ENCODE measurements around the gene SUN2. TPM values are rescaled to one million over a fixed set of nuclear protein-coding genes. Genes with fewer than 3 reads are reported as not detected.

Gene SUN2
- total and polyA plus RNA-seq, 2 of the 8 experiments (the other 6 are each of a cell fraction or from before 2014, with no cell fraction given), result 5.1 to 10.5 TPM

DNA sequence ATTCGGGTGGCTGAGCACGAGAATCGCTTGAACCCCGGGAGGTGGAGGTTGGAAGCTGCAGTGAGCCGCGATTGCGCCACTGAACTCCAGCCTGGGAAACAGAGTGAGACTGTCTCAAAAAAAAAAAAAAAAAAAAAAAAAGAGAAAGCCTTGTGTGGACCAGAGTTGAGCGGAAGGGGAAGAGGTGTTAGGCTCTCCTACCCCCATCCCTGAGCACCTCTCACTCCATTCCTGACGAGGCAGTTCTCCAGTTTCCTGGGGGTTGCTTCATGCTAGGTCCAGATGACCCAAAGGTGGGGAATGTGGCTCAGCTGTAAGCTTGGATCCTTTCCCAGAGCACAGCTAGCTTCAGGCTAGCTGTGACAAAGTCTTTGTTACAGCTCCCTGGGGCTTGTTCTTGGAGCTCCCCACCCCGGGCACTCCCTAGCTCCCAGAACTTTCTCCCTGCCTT is 46.9 kb upstream of the SUN2 start:
- Histone ChIP-seq H3K79me2 (ENCODE audit: control insufficient read depth in 1 of 2, insufficient read depth in 2 of 2, low read length in 2 of 2) (no peaks in the 10 kb centered on the region), H3K4me2 (ENCODE audit: insufficient read depth in 1 of 2, low read depth in 2 of 2, low read length in 2 of 2) (peak overlapping the region; percentile 79 to 97), H3K36me3 (ENCODE audit: control insufficient read depth in 2 of 4, insufficient read depth in 4 of 4, low read length in 3 of 4) (no peaks in the 10 kb centered on the region), H3K4me3 (ENCODE audit: extremely low read depth in 1 of 4, insufficient read depth in 2 of 4, low read depth in 3 of 4, low read length in 4 of 4) (peak overlapping the region; percentile 45 to 63 (median 54)), H3K9me3 (ENCODE audit: insufficient read depth in 2 of 2, low read depth in 1 of 2, low read length in 1 of 2) (peaks cover 2% of the 10 kb centered on the region in 2 experiments; a peak in 2 of 4 replicates), H3K9ac (replicated peaks in 1 of 4; ENCODE audit: extremely low read depth in 1 of 4, low read depth in 3 of 4, low read length in 3 of 4) (peak overlapping the region in 1 of 4 experiments; percentile 40; a peak in 1 of 7 replicates), H3K4me1 (replicated peaks in 1 of 4; ENCODE audit: control insufficient read depth in 3 of 4, insufficient read depth in 4 of 4, low read length in 3 of 4) (peaks cover 0 to 3% (median 0%) of the 10 kb centered on the region in 4 experiments; a peak in 2 of 7 replicates), H4K8ac (ENCODE audit: extremely low read depth, insufficient read depth, low read length) (peak overlapping the region; percentile 11; the same call in 1 of the 2 replicates), H2BK12ac (ENCODE audit: low read depth, low read length) (peak overlapping the region; percentile 90; the same call in 1 of the 2 replicates), H4K20me1 (replicated peaks in 1 of 2; ENCODE audit: control insufficient read depth in 1 of 2, insufficient read depth in 2 of 2, low read length in 2 of 2) (no peaks in the 10 kb centered on the region), H3K18ac (ENCODE audit: extremely low read depth, low read length) (peak overlapping the region; percentile 98), H2BK120ac (replicated peaks; ENCODE audit: low read depth, low read length) (peak overlapping the region; percentile 25), H2BK15ac (ENCODE audit: low read length) (peak overlapping the region; percentile 97; the same call in 1 of the 2 replicates), H4K91ac (replicated peaks; ENCODE audit: insufficient read length, low read length) (peak overlapping the region; percentile 98), H2BK20ac (ENCODE audit: low read length) (peak overlapping the region; percentile 82; the same call in 1 of the 2 replicates), H2AK5ac (ENCODE audit: low read depth, low read length) (no peak overlapping the region), H3K4ac (replicated peaks; ENCODE audit: insufficient read length, low read depth, low read length) (no peak overlapping the region), H3K14ac (ENCODE audit: insufficient read length) (no peak overlapping the region), H3K27me3 (replicated peaks in 1 of 4; ENCODE audit: control insufficient read depth in 3 of 4, extremely low read depth in 1 of 4, insufficient read depth in 3 of 4, low read length in 3 of 4) (peaks cover 0 to 8% (median 4%) of the 10 kb centered on the region in 4 experiments; a peak in 3 of 7 replicates), H3K56ac (replicated peaks; ENCODE audit: insufficient read length, low read depth, low read length) (no peak overlapping the region), H4K5ac (ENCODE audit: insufficient read length, low read depth, low read length) (no peak overlapping the region), H3K79me1 (ENCODE audit: low read depth, low read length) (no peaks in the 10 kb centered on the region), H3K23me2 (ENCODE audit: low read depth, low read length) (peaks cover 2% of the 10 kb centered on the region), H3K23ac (ENCODE audit: insufficient read length) (no peak overlapping the region), H3K27ac (ENCODE audit: low read depth, low read length) (no peak overlapping the region), H2AFZ (ENCODE audit: low read length) (peak overlapping the region; percentile 98; the same call in 1 of the 2 replicates), H2BK5ac (ENCODE audit: low read depth, low read length) (no peak overlapping the region; the same call in 1 of the 2 replicates)
- WGBS, 2 experiments (ENCODE audit: extremely low coverage in 1 of 2, insufficient coverage in 1 of 2, insufficient read length in 1 of 2, insufficient replicate concordance in 2 of 2, low coverage in 1 of 2, low lambda C conversion rate in 2 of 2, missing lambda C conversion rate in 1 of 2), result 31% methylated on average over 10 of the region's 10 CpGs; no CpG with 5 or more reads in 1 of the 2 experiments
- ChIA-PET CTCF (ENCODE audit: partially characterized antibody) (interaction anchor here (1.0 to 2.1 kb wide), 2 partner anchors 33 to 34 kb away, joined by 4 to 10 read pairs; no protein-coding TSS in a partner anchor), POLR2A (ENCODE audit: partially characterized antibody) (interaction anchor here (0.6 kb wide), 1 partner anchor 15 kb away, joined by 3 read pairs; no protein-coding TSS in a partner anchor)
- FAIRE-seq (no peak), DNase-seq (ENCODE audit: low read depth in 1 of 2, low spot score in 2 of 2) (peak in 1 of 2 experiments; percentile 52)
- TF ChIP-seq CREB1 (IDR thresholded peaks at IDR 0.05) (no peak), SP2 (IDR thresholded peaks at IDR 0.05; ENCODE audit: low read length) (no peak), CEBPB (IDR thresholded peaks at IDR 0.05; ENCODE audit: low read depth, low read length) (peak; percentile 33; the same call in 1 of the 2 replicates), EGR1 (IDR thresholded peaks at IDR 0.05; ENCODE audit: borderline replicate concordance, low read depth, low read length) (0 out of 2 replicates have a peak, but pooled peaks have one; percentile 30), KDM4A (IDR thresholded peaks at IDR 0.05; ENCODE audit: low read depth, low read length, severe bottlenecking) (peak; percentile 31)
- TF ChIP-seq, protein P1, sequence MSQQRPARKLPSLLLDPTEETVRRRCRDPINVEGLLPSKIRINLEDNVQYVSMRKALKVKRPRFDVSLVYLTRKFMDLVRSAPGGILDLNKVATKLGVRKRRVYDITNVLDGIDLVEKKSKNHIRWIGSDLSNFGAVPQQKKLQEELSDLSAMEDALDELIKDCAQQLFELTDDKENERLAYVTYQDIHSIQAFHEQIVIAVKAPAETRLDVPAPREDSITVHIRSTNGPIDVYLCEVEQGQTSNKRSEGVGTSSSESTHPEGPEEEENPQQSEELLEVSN (IDR thresholded peaks at IDR 0.05), result no peak
